H1 (cell line): ENCODE results near the gene VRK3. TPM values are rescaled to one million over a fixed set of nuclear protein-coding genes. Genes with fewer than 3 reads are reported as not detected.

Source experiments
- CTCF ChIA-PET: fragments of 300-600 bp; sonication (Branson Sonifier 250); formaldehyde crosslinking; loops from one replicate; lab custom pipeline; 2021; ENCODE audit not compliant: partially characterized antibody; lab: Charles Lee
- POLR2A ChIA-PET: fragments of 300-600 bp; sonication (Branson Sonifier 250); formaldehyde crosslinking; loops from one replicate; lab custom pipeline; 2021; ENCODE audit warnings: inconsistent platforms; ENCODE audit not compliant: partially characterized antibody; lab: Charles Lee
- DNase-seq, 2 experiments: peaks; one replicate each; pipeline versions ENCODE4 v3.0.0 to v3.0.0-alpha.2; 2010 to 2022; ENCODE audit warnings: low spot score in 2 of 2, low read depth in 1 of 2, mixed read lengths in 1 of 2
- FAIRE-seq: peaks from 2 replicates; lab custom pipeline; 2011; peaks lifted over from hg19 to GRCh38; lab: Jason Lieb, UNC
- H2AFZ ChIP-seq: 2 replicates; pipeline ENCODE4 v1.8.1; 2012; ENCODE audit warnings: low read length, inconsistent platforms
- H2AK5ac ChIP-seq: 2 replicates; pipeline ENCODE4 v1.6.1; 2013; ENCODE audit warnings: low read depth, low read length
- H2BK120ac ChIP-seq: replicated peaks from 2 replicates; pipeline ENCODE3; 2013; ENCODE audit warnings: low read depth, low read length, inconsistent platforms
- H2BK12ac ChIP-seq: 2 replicates; pipeline ENCODE4 v1.6.1; 2013; ENCODE audit warnings: low read depth, low read length
- H2BK15ac ChIP-seq: 2 replicates; pipeline ENCODE4 v1.6.1; 2013; ENCODE audit warnings: low read length
- H2BK20ac ChIP-seq: 2 replicates; pipeline ENCODE4 v1.6.1; 2013; ENCODE audit warnings: low read length
- H2BK5ac ChIP-seq: 2 replicates; pipeline ENCODE4 v1.6.1; 2013; ENCODE audit warnings: low read depth, low read length
- H3K14ac ChIP-seq: 2 replicates; pipeline ENCODE4 v1.6.1; 2013; ENCODE audit warnings: inconsistent platforms; ENCODE audit not compliant: insufficient read length
- H3K18ac ChIP-seq: 2 replicates; pipeline ENCODE4 v1.6.1; 2013; ENCODE audit warnings: low read length; ENCODE audit errors: extremely low read depth
- H3K23ac ChIP-seq: 2 replicates; pipeline ENCODE4 v1.6.1; 2013; ENCODE audit warnings: inconsistent platforms; ENCODE audit not compliant: insufficient read length
- H3K23me2 ChIP-seq: 2 replicates; pipeline ENCODE4 v1.6.1; 2013; ENCODE audit warnings: low read depth, low read length
- H3K27ac ChIP-seq: 2 replicates; pipeline ENCODE4 v1.6.1; 2011; ENCODE audit warnings: low read depth, low read length, inconsistent platforms
- H3K27me3 ChIP-seq, 4 experiments: replicated peaks in 1 of 4; 1 replicate in 1 of 4; 2 replicates in 3 of 4; pipeline versions ENCODE4 v1.6.1 to v1.8.1; 2011 to 2013; ENCODE audit warnings: low read length in 3 of 4, mild to moderate bottlenecking in 3 of 4, inconsistent platforms in 2 of 4, mixed read lengths in 2 of 4, moderate library complexity in 1 of 4; ENCODE audit not compliant: control insufficient read depth in 3 of 4, insufficient read depth in 3 of 4; ENCODE audit errors: extremely low read depth in 1 of 4
- H3K36me3 ChIP-seq, 4 experiments: 2 replicates each; pipeline versions ENCODE4 v1.6.1 to v1.8.1; 2011 to 2013; ENCODE audit warnings: mild to moderate bottlenecking in 4 of 4, low read length in 3 of 4, moderate library complexity in 2 of 4, control low read depth in 1 of 4, inconsistent platforms in 1 of 4; ENCODE audit not compliant: insufficient read depth in 4 of 4, control insufficient read depth in 2 of 4
- H3K4ac ChIP-seq: replicated peaks from 2 replicates; pipeline ENCODE3; 2013; ENCODE audit warnings: low read length, low read depth, mixed read lengths, inconsistent platforms; ENCODE audit not compliant: insufficient read length
- H3K4me1 ChIP-seq, 4 experiments: replicated peaks in 1 of 4; 1 replicate in 1 of 4; 2 replicates in 3 of 4; pipeline versions ENCODE4 v1.6.1 to v1.8.1; 2011 to 2013; ENCODE audit warnings: low read length in 3 of 4, inconsistent platforms in 2 of 4, mixed read lengths in 1 of 4; ENCODE audit not compliant: insufficient read depth in 4 of 4, control insufficient read depth in 3 of 4
- H3K4me2 ChIP-seq, 2 experiments: 2 replicates each; pipeline versions ENCODE4 v1.6.1 to v1.8.1; 2011 to 2013; ENCODE audit warnings: low read depth in 2 of 2, low read length in 2 of 2, control low read depth in 1 of 2, inconsistent platforms in 1 of 2, mild to moderate bottlenecking in 1 of 2; ENCODE audit not compliant: insufficient read depth in 1 of 2
- H3K4me3 ChIP-seq, 4 experiments: fragments of 200-600, 300-600 bp in 1 of 4; sonication (generic), shearing (Covaris generic), sonication (Bioruptor Twin) in 1 of 4; 2 replicates each; pipeline versions ENCODE4 v1.5.1 to v1.8.1; 2011 to 2016; ENCODE audit warnings: low read length in 4 of 4, low read depth in 3 of 4, control low read depth in 2 of 4, inconsistent platforms in 2 of 4, mild to moderate bottlenecking in 2 of 4, mixed read lengths in 1 of 4, moderate library complexity in 1 of 4; ENCODE audit not compliant: insufficient read depth in 2 of 4; ENCODE audit errors: extremely low read depth in 1 of 4
- H3K56ac ChIP-seq: replicated peaks from 2 replicates; pipeline ENCODE3; 2013; ENCODE audit warnings: low read depth, mild to moderate bottlenecking, mixed read lengths, low read length, inconsistent platforms; ENCODE audit not compliant: insufficient read length
- H3K79me1 ChIP-seq: 2 replicates; pipeline ENCODE4 v1.6.1; 2013; ENCODE audit warnings: low read depth, low read length, control low read depth
- H3K79me2 ChIP-seq, 2 experiments: 2 replicates each; pipeline versions ENCODE4 v1.6.1 to v1.8.1; 2012 to 2013; ENCODE audit warnings: low read length in 2 of 2, mild to moderate bottlenecking in 2 of 2, inconsistent platforms in 1 of 2; ENCODE audit not compliant: insufficient read depth in 2 of 2, control insufficient read depth in 1 of 2
- H3K9ac ChIP-seq, 4 experiments: replicated peaks in 1 of 4; 1 replicate in 1 of 4; 2 replicates in 3 of 4; pipeline versions ENCODE4 v1.6.1 to v1.8.1; 2011 to 2013; ENCODE audit warnings: low read depth in 3 of 4, low read length in 3 of 4, control low read depth in 2 of 4, mild to moderate bottlenecking in 2 of 4, moderate library complexity in 2 of 4, inconsistent platforms in 1 of 4; ENCODE audit errors: extremely low read depth in 1 of 4
- H3K9me3 ChIP-seq, 2 experiments: 2 replicates each; pipeline versions ENCODE4 v1.6.1 to v1.8.1; 2012 to 2013; ENCODE audit warnings: mild to moderate bottlenecking in 2 of 2, moderate library complexity in 2 of 2, control low read depth in 1 of 2, inconsistent platforms in 1 of 2, low read depth in 1 of 2, low read length in 1 of 2, mixed read lengths in 1 of 2; ENCODE audit not compliant: insufficient read depth in 2 of 2
- H4K20me1 ChIP-seq, 2 experiments: replicated peaks in 1 of 2; 2 replicates each; pipeline versions ENCODE3 to v1.8.1; 2011 to 2013; ENCODE audit warnings: inconsistent platforms in 2 of 2, low read length in 2 of 2, mild to moderate bottlenecking in 1 of 2; ENCODE audit not compliant: insufficient read depth in 2 of 2, control insufficient read depth in 1 of 2
- H4K5ac ChIP-seq: 2 replicates; pipeline ENCODE4 v1.6.1; 2013; ENCODE audit warnings: low read length, low read depth, mixed read lengths, inconsistent platforms; ENCODE audit not compliant: insufficient read length
- H4K8ac ChIP-seq: 2 replicates; pipeline ENCODE4 v1.8.0; 2013; ENCODE audit warnings: mild to moderate bottlenecking, moderate library complexity, low read length, inconsistent platforms; ENCODE audit not compliant: insufficient read depth; ENCODE audit errors: extremely low read depth
- H4K91ac ChIP-seq: replicated peaks from 2 replicates; pipeline ENCODE3; 2013; ENCODE audit warnings: low read length, mixed read lengths, inconsistent platforms; ENCODE audit not compliant: insufficient read length
- BACH1 ChIP-seq: IDR thresholded peaks from 2 replicates; pipeline ENCODE4 v1.6.1; 2012; ENCODE audit warnings: low read length, improper control_type of control experiment
- CBX8 ChIP-seq: fragments of 300-800, 300-1000 bp; sonication (generic); IDR thresholded peaks from 2 replicates; pipeline ENCODE4 v1.7.1; 2016; ENCODE audit warnings: low read depth, low read length, borderline replicate concordance
- CHD1 ChIP-seq: IDR thresholded peaks from 2 replicates; pipeline ENCODE4 v1.6.1; 2012; ENCODE audit warnings: low read depth, low read length, improper control_type of control experiment
- CTBP2 ChIP-seq: IDR thresholded peaks from 2 replicates; pipeline ENCODE4 v1.7.0; 2011; ENCODE audit warnings: borderline replicate concordance, mild to moderate bottlenecking, moderate library complexity, mixed read lengths, low read length; ENCODE audit not compliant: insufficient read depth, insufficient read length
- EZH2 ChIP-seq: fragments of 200-600 bp; sonication (generic); IDR thresholded peaks from 2 replicates; pipeline ENCODE4 v1.7.1; 2012; ENCODE audit warnings: low read depth, mild to moderate bottlenecking, moderate library complexity, low read length, inconsistent platforms; ENCODE audit not compliant: severe bottlenecking
- HDAC6 ChIP-seq: IDR thresholded peaks from one replicate; pipeline ENCODE4 v1.7.1; 2012; ENCODE audit warnings: low read depth, mild to moderate bottlenecking, inconsistent platforms, low read length, moderate library complexity
- MAFK ChIP-seq: IDR thresholded peaks from 2 replicates; pipeline ENCODE4 v1.6.1; 2012; ENCODE audit warnings: low read depth, mild to moderate bottlenecking, improper control_type of control experiment, low read length
- NANOG ChIP-seq: IDR thresholded peaks from 2 replicates; pipeline ENCODE4 v1.6.1; 2011; ENCODE audit warnings: low read length, low read depth, mild to moderate bottlenecking, inconsistent platforms; ENCODE audit not compliant: insufficient read depth, poor library complexity, severe bottlenecking
- POLR2A ChIP-seq, 2 experiments: IDR thresholded peaks; 1 replicate in 1 of 2; 2 replicates in 1 of 2; pipeline ENCODE4 v1.6.1; 2011; ENCODE audit warnings: low read depth in 2 of 2, low read length in 2 of 2, mild to moderate bottlenecking in 2 of 2; ENCODE audit errors: control extremely low read depth in 1 of 2
- POU5F1 ChIP-seq: IDR thresholded peaks from 2 replicates; pipeline ENCODE4 v1.6.1; 2011; ENCODE audit warnings: low read depth, mild to moderate bottlenecking, low read length, moderate library complexity
- RXRA ChIP-seq: IDR thresholded peaks from 2 replicates; pipeline ENCODE4 v1.6.1; 2011; ENCODE audit warnings: low read depth, mild to moderate bottlenecking, low read length, moderate library complexity; ENCODE audit not compliant: insufficient read depth
- SAP30 ChIP-seq: fragments of 300-600 bp; sonication (generic); IDR thresholded peaks from 2 replicates; pipeline ENCODE4 v1.7.1; 2012; ENCODE audit warnings: low read length, moderate library complexity, mild to moderate bottlenecking, inconsistent platforms; ENCODE audit not compliant: insufficient read depth, insufficient replicate concordance
- SIX5 ChIP-seq: IDR thresholded peaks from 2 replicates; pipeline ENCODE4 v1.6.1; 2011; ENCODE audit warnings: mild to moderate bottlenecking, low read depth, low read length
- TAF1 ChIP-seq: IDR thresholded peaks from 2 replicates; pipeline ENCODE4 v1.6.1; 2011; ENCODE audit warnings: mild to moderate bottlenecking, low read depth, low read length
- WGBS, 2 experiments: shearing (Covaris generic) in 1 of 2; methylation state at CpG; one replicate each; pipeline versions ENCODE4 v1.1.6 to v1.1.7; 2013 to 2015; ENCODE audit warnings: low lambda C conversion rate in 2 of 2, mixed read lengths in 2 of 2, inconsistent platforms in 1 of 2, low coverage in 1 of 2, missing lambda C conversion rate in 1 of 2; ENCODE audit not compliant: insufficient replicate concordance in 2 of 2, insufficient coverage in 1 of 2, insufficient read length in 1 of 2; ENCODE audit errors: extremely low coverage in 1 of 2, missing lambda C conversion rate in 1 of 2; 5-methylcytosine and 5-hydroxymethylcytosine counted together
- polyA plus RNA-seq, 7 experiments: library from polyadenylated mRNA; depleted of rRNA in 3 of 7; stranded (reverse) in 5 of 7; unstranded in 2 of 7; fragments of >200 nt in 5 of 7; fragments of 200-250 nt in 2 of 7; gene quantifications; 1 replicate in 5 of 7; 2 replicates in 1 of 7; 4 replicates in 1 of 7; pipeline versions ENCODE4 v1.2.1 to v1.2.3, GENCODE V29; 2011 to 2013; ENCODE audit warnings: missing spikeins in 2 of 7, mixed read lengths in 2 of 7
- total RNA-seq: library from RNA; stranded (reverse); fragmentation: NEBNext Ultra II Directional; extraction: Animal tissue kit (Norgen Biotek cat#: 25700); gene quantifications from 2 replicates; pipeline ENCODE4 v1.2.1, GENCODE V29; 2021

VRK3 gene
- total and polyA plus RNA-seq, 2 of the 8 experiments (the other 6 are each of a cell fraction or from before 2014, with no cell fraction given), result 21.3 to 36.1 TPM

DNA sequence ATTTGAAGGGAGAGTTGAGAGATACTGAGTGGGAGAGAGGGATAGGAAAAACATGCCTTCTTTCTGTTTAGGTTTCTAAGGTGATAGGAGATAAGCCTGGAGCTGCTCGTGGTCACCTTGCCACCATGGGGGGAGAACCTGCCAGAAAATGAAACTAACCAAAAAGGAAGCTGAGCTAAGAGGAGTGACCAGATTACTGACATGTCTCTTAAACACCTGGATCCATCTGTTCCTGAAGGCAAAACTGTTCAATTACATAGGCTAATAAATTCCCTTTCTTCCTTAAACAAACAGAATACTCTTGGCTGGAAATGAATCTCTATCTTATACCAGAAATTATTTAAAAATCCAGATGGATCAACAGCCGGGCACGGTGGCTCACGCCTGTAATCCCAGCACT lies 27.9 kb upstream of the VRK3 start:
- Histone ChIP-seq H3K23ac (no peak overlapping the region), H3K4me2 (no peak overlapping the region), H3K36me3 (peaks cover 0 to 2% (median under 1%) of the 10 kb centered on the region in 4 experiments; a peak in 3 of 8 replicates), H2BK20ac (no peak overlapping the region), H3K4me1 (no peaks in the 10 kb centered on the region), H3K79me2 (no peaks in the 10 kb centered on the region), H3K27ac (no peak overlapping the region), H4K8ac (no peak overlapping the region), H2BK5ac (no peak overlapping the region), H2BK120ac (no peak overlapping the region), H3K79me1 (no peaks in the 10 kb centered on the region), H2BK12ac (no peak overlapping the region), H3K18ac (no peak overlapping the region), H3K56ac (no peak overlapping the region), H3K4me3 (no peak overlapping the region), H3K9ac (no peak overlapping the region), H3K4ac (no peak overlapping the region), H4K5ac (no peak overlapping the region), H3K23me2 (0 out of 2 replicates have a peak, but pooled peaks cover 3% of the 10 kb centered on the region), H2AFZ (no peak overlapping the region), H2AK5ac (no peak overlapping the region), H4K91ac (no peak overlapping the region), H3K27me3 (no peaks in the 10 kb centered on the region), H3K9me3 (peaks cover 25 to 44% of the 10 kb centered on the region in 2 experiments), H3K14ac (no peak overlapping the region), H2BK15ac (no peak overlapping the region), H4K20me1 (no peaks in the 10 kb centered on the region)
- DNase-seq, result no peak
- ChIA-PET POLR2A (interaction anchor here (0.6 to 0.7 kb wide), 2 partner anchors 12 to 104 kb away, joined by 3 read pairs; no protein-coding TSS in a partner anchor), CTCF (interaction anchor here (0.6 to 1.0 kb wide), 2 partner anchors 83 to 1767 kb away, joined by 5 read pairs; no protein-coding TSS in a partner anchor)
- 93% methylated on average over 4 of the region's 4 CpGs; no CpG with 5 or more reads in 1 of the 2 experiments for WGBS, 2 experiments
- FAIRE-seq, result no peak
- TF ChIP-seq SIX5 (no peak), HDAC6 (no peak), SAP30 (no peak), MAFK (no peak), CBX8 (no peak), POU5F1 (no peak), POLR2A (IDR thresholded peaks at IDR 0.05; ENCODE audit: control extremely low read depth in 1 of 2, low read depth in 2 of 2, low read length in 2 of 2) (no peak), EZH2 (no peak), BACH1 (no peak), TAF1 (no peak), NANOG (no peak), CHD1 (no peak), CTBP2 (no peak), RXRA (no peak)
